Measurements from ENCODE around the gene RAB27A.

- TF ChIP-seq POLR2A (IDR thresholded peaks at IDR 0.05; ENCODE audit: control extremely low read depth in 1 of 2, low read depth in 2 of 2, low read length in 2 of 2) (no peak), EP300 (IDR thresholded peaks at IDR 0.05; ENCODE audit: borderline replicate concordance in 1 of 2, low read depth in 2 of 2, low read length in 2 of 2) (no peak), POLR2AphosphoS5 (IDR thresholded peaks at IDR 0.05; ENCODE audit: low read depth, low read length) (no peak), BACH1 (IDR thresholded peaks at IDR 0.05; ENCODE audit: low read length) (no peak), JUND (IDR thresholded peaks at IDR 0.05; ENCODE audit: low read length) (no peak), BRCA1 (IDR thresholded peaks at IDR 0.05; ENCODE audit: low read depth, low read length) (no peak), CTCF (IDR thresholded peaks at IDR 0.05; ENCODE audit: control extremely low read depth in 1 of 3, insufficient read depth in 1 of 3, low read depth in 1 of 3, low read length in 3 of 3) (no peak), SIRT6 (IDR thresholded peaks at IDR 0.05; ENCODE audit: low read length) (no peak), CHD1 (IDR thresholded peaks at IDR 0.05; ENCODE audit: low read depth, low read length) (no peak), EZH2 (IDR thresholded peaks at IDR 0.05; ENCODE audit: low read depth, low read length, severe bottlenecking) (no peak), CEBPB (IDR thresholded peaks at IDR 0.05; ENCODE audit: low read depth, low read length) (no peak)
Measured at GRCh38 chr15:55270291-55270690, 19.3 kb downstream of the RAB27A start.
